Activated T-helper 1 cell treated with anti-CD3 and anti-CD28 coated beads, Interleukin-12 subunit alpha, Interleukin-12 subunit beta, Interleukin-2, Interleukin-4 antibody, amounts not matched to agents 30 ng/mL and 10 ng/mL and 1 ng/mL, durations not matched to agents 14 hours and 24 hours and 36 hours (primary cell): Measurements from ENCODE around the gene SLCO2A1. TPM values are rescaled to one million over a fixed set of nuclear protein-coding genes. Genes with fewer than 3 reads are reported as not detected.

ENCODE experiments used
- DNase-seq: peaks from one replicate; pipeline ENCODE4 v3.0.0; 2021; ENCODE audit warnings: low spot score
- H3K27ac Mint-ChIP-seq: one replicate; pipeline ENCODE4 v1.8.0; 2021; ENCODE audit warnings: mild to moderate bottlenecking, mixed read lengths
- H3K27me3 Mint-ChIP-seq: one replicate; pipeline ENCODE4 v1.8.0; 2022; ENCODE audit warnings: mild to moderate bottlenecking, moderate library complexity, mixed read lengths; ENCODE audit not compliant: insufficient read depth
- H3K36me3 Mint-ChIP-seq: one replicate; pipeline ENCODE4 v1.8.0; 2021; ENCODE audit warnings: low read depth, mixed read lengths
- H3K4me1 Mint-ChIP-seq: one replicate; pipeline ENCODE4 v1.8.0; 2021; ENCODE audit warnings: low read depth, mixed read lengths
- H3K4me3 Mint-ChIP-seq: one replicate; pipeline ENCODE4 v1.8.0; 2021; ENCODE audit warnings: mild to moderate bottlenecking, moderate library complexity, mixed read lengths
- H3K9me3 Mint-ChIP-seq: one replicate; pipeline ENCODE4 v1.8.0; 2021; ENCODE audit warnings: mixed read lengths
- intact Hi-C: fragments of 100-400 bp; cut with micrococcal nuclease; formaldehyde crosslinking; loops from one replicate; pipeline ENCODE4 v1.15.1; 2024
- total RNA-seq: library from RNA; stranded (reverse); gene quantifications from 2 replicates; pipeline ENCODE4 v1.2.3, GENCODE V29; 2022

Gene SLCO2A1
- total RNA-seq, 1 donor from 2014 or later: not detected

- Mint-ChIP-seq H3K9me3 (peaks cover 5% of the 10 kb centered on the region), H3K27ac (no peak overlapping the region), H3K4me3 (no peak overlapping the region), H3K27me3 (peaks cover 3% of the 10 kb centered on the region), H3K4me1 (peaks cover 13% of the 10 kb centered on the region), H3K36me3 (no peaks in the 10 kb centered on the region)
- no peak for DNase-seq
- intact Hi-C loops: no loop called here
Observed at GRCh38 chr3:133883641-133884040, 146.1 kb downstream of the SLCO2A1 start.

DNA sequence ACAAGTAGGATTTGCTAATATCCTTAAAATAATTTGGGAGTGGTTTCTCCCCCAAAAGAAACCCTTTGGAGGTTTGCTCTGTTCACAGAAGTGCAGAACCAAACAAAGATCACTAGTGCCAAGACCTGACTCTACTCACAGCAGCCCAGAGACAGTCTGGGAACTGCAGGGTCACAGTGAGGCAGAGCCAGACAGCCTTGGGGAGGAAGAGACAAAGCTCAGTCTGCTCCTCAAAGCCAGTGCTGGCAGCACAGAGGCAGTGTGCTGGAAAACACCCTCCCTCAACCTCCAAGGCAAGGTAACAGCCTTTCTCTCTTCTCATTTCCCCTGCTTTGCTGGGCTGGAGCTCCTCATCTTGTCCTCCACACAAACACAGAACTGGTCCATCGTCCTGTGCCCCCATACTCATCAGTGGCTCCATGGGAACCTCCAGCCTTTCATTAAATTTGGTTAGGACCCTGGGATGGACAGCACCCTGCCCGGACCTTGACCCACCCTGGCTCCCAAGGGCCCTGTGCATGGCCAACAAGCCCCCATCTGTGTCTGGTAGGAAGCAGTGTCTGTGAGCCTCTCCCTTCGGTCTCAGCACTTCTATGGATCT lies 146.6 kb downstream of the SLCO2A1 start:
- H3K9me3 Mint-ChIP-seq: peaks cover 10% of the 10 kb centered on the region
- intact Hi-C loops: no loop called here
- no peak overlapping the region for H3K4me3 Mint-ChIP-seq
- H3K4me1 Mint-ChIP-seq: peaks cover 13% of the 10 kb centered on the region
- no peaks in the 10 kb centered on the region for H3K36me3 Mint-ChIP-seq
- H3K27me3 Mint-ChIP-seq: peaks cover 3% of the 10 kb centered on the region
- H3K27ac Mint-ChIP-seq: no peak overlapping the region
- no peak for DNase-seq

GRCh38 chr3:133881939-133882825 lies 147.5 kb downstream of the SLCO2A1 start:
- no peak for DNase-seq
- peaks cover 10% of the 10 kb centered on the region for H3K9me3 Mint-ChIP-seq
- intact Hi-C loops: no loop called here
- no peaks in the 10 kb centered on the region for H3K36me3 Mint-ChIP-seq
- H3K27ac Mint-ChIP-seq: no peak overlapping the region
- no peak overlapping the region for H3K4me3 Mint-ChIP-seq
- peaks cover 6% of the 10 kb centered on the region for H3K27me3 Mint-ChIP-seq
- peaks cover 13% of the 10 kb centered on the region for H3K4me1 Mint-ChIP-seq

DNA sequence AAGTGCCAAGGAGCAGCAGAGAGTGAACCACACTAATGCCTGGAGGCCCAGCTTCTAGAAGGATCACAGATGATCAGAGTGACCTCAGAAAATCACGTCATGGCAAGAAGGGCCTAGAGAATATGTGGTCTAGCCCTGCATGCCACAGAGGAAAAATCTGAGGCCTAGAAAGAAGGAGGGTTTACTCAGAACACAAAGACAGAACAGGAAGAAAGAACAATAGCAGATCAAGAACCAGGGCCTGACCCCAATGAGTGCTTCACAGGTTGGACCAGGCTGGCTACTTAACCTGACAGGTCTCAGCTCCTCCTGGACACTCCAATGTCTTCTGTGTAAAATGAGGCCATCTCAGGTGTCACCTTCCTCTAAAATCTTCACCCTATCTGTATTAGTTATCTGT lies 148.2 kb downstream of the SLCO2A1 start:
- Mint-ChIP-seq H3K27ac (peak overlapping the region; percentile 17), H3K9me3 (peaks cover 10% of the 10 kb centered on the region), H3K4me3 (no peak overlapping the region), H3K36me3 (no peaks in the 10 kb centered on the region), H3K27me3 (peaks cover 9% of the 10 kb centered on the region), H3K4me1 (peaks cover 13% of the 10 kb centered on the region)
- intact Hi-C loops: no loop called here
- no peak for DNase-seq

DNA sequence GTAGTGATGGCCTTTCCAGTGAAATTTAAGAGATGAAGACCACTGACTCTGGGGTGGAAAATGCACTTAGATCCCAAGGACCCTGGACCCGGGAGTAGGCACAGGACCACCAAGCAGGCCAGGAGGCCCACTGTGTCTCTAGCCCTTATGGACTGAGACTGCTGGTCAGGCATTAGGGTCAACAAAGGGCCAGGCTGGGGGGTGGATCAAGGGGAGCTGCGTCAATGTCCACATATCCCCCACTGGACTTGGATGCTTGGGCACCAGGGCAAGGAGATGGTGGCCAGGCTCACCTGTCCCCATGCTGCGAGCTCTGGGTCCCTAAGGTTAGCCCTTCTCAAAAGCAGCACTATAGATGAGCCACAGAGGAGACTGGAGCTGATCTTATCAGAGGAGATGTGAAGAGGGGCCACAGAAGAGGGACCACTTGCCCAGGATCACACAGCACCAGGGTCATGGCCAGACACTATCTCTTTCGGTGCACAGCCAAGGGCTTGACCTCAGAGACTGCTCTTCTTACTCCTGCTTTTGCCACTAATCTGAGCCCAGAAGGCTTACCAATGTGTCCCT lies 148.8 kb downstream of the SLCO2A1 start:
- Mint-ChIP-seq H3K4me3 (no peak overlapping the region), H3K27me3 (peaks cover 9% of the 10 kb centered on the region), H3K36me3 (no peaks in the 10 kb centered on the region), H3K4me1 (peaks cover 13% of the 10 kb centered on the region), H3K27ac (no peak overlapping the region), H3K9me3 (peaks cover 10% of the 10 kb centered on the region)
- DNase-seq: no peak
- intact Hi-C loops: no loop called here

DNA sequence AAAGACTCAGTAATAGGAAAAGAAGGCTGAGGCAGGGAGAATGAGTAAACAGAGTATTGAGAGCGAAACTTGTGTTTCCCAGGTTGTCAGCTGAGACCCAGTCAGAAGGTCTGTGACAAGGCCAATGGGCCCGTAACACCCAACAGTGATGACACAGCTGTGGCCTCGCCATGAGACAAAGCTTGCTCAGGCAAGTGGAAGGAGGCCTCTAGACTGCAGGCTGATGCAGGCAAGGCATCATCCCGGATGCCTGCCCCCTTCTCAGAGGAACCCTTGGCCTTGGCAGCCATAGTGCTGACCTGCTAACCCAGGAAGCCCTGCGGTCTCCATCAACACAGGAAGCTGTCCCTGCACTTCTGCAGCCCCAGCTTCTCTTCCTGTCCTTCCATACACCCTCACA lies 149.4 kb downstream of the SLCO2A1 start:
- peaks cover 10% of the 10 kb centered on the region for H3K9me3 Mint-ChIP-seq
- no peaks in the 10 kb centered on the region for H3K36me3 Mint-ChIP-seq
- intact Hi-C loops: no loop called here
- no peak for DNase-seq
- H3K27ac Mint-ChIP-seq: no peak overlapping the region
- no peak overlapping the region for H3K4me3 Mint-ChIP-seq
- peaks cover 13% of the 10 kb centered on the region for H3K4me1 Mint-ChIP-seq
- H3K27me3 Mint-ChIP-seq: peaks cover 9% of the 10 kb centered on the region

DNA sequence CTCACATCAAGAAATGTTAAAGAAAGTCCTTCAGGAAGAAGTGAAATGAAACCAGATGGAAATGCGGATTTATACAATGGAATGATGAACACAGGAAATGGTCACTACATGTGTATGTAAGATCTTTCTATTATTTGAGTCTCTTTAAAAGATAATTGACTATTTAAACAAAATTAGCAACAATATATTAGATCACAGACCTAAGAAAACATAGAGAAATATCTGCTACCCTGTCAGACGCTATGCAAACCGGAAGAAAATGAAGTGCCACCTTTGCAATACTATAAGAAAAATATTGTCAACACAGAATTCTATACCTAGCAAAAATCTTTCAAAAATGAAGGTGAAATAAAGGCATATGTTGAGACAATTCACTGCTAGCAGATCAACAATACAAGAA lies 151.2 kb downstream of the SLCO2A1 start:
- intact Hi-C loops: no loop called here
- peaks cover 10% of the 10 kb centered on the region for H3K9me3 Mint-ChIP-seq
- no peak overlapping the region for H3K4me3 Mint-ChIP-seq
- no peak for DNase-seq
- peaks cover 13% of the 10 kb centered on the region for H3K4me1 Mint-ChIP-seq
- peaks cover 12% of the 10 kb centered on the region for H3K27me3 Mint-ChIP-seq
- no peaks in the 10 kb centered on the region for H3K36me3 Mint-ChIP-seq
- H3K27ac Mint-ChIP-seq: no peak overlapping the region

Other genes with a start within 250 kb of the SLCO2A1 start
- gene SRPRB, start 224.1 kb downstream of the SLCO2A1 start, total RNA-seq: 108 and 115 TPM in 2 replicates
- gene RAB6B, start 134.0 kb downstream of the SLCO2A1 start, total RNA-seq: 0.54 and 0.65 TPM in 2 replicates
- gene RYK, start 220.9 kb upstream of the SLCO2A1 start, total RNA-seq: 15.8 and 16.8 TPM in 2 replicates